ENCODE results near the gene EXOC5.

DNA sequence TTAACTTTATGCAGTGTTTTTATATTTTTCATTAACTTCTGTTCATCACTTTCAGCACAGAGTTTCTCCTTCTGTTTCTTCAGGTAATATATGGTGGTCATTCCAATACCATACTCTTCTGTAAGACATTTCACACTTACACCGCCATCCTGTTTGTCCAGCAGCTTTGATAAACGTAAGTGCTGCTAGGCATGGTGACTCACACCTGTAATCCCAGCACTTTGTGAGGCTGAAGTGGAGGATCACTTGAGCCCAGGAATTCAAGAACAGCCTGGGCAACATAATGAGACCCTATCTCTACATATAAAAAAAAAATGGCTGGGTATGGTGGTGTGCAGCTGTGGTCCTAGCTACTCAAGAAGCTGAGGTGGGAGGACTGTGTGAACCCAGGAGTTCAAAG lies 55.8 kb downstream of the EXOC5 start:
- TF ChIP-seq POLR2A (IDR thresholded peaks at IDR 0.05) = no peak
- no peak for TF ChIP-seq CTCF (IDR thresholded peaks at IDR 0.05)
- TF ChIP-seq EP300 (IDR thresholded peaks at IDR 0.05) = no peak

All from ovary (tissue), 3 donors.